ENCODE data around the gene XIRP2.

Gene XIRP2

DNA sequence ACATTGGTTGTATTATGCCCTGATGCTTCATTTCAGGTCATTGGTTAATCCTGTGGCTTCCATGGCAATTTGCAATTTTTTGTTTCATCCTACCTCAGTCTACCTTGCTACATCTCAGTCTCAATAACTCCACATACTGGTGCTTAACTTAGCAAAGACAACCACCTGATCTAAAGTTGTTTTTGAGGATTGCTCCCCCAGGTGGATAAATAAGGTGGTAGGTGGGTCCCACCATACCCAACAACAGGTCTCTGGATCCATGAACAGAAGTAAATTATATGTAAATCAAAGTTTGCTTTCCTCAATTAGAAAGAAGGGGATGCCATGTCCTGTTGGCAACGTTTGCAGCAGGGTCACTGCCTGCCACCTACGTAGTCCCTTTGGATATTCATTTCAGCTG is 7.0 kb downstream of the XIRP2 start:
- no peak overlapping the region for H3K4me3 ChIP-seq (ENCODE audit: low read depth, low read length)
- TF ChIP-seq MYC (IDR thresholded peaks at IDR 0.05; ENCODE audit: low read depth, low read length) (no peak), POLR2A (IDR thresholded peaks at IDR 0.05; ENCODE audit: extremely low read depth, insufficient read length) (no peak), CTCF (IDR thresholded peaks at IDR 0.05; ENCODE audit: low read depth, low read length) (no peak)
- TF ChIP-seq, protein P1, sequence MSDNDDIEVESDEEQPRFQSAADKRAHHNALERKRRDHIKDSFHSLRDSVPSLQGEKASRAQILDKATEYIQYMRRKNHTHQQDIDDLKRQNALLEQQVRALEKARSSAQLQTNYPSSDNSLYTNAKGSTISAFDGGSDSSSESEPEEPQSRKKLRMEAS (IDR thresholded peaks at IDR 0.05; ENCODE audit: low read depth, low read length) = no peak
- no peak for DNase-seq (ENCODE audit: low read depth)

DNA sequence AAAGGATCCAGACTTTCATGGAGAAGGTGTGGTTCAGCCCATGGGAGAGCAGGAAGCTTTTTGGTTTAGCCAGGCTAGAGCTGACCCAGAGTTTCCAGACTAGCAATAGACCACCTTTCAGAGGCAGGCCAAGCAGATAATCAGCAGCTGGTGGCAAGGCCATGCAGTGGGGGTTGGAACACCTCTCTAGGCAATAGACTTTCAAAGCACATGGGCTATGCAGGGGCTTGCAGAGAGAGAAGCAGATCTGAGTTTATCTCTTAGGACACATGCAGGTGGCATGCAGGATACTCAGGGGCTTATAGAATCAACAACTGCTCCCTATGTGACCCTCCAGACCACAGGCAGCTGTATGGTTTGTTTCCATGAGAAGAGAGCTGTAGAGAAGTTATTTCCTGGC is 9.4 kb downstream of the XIRP2 start:
- no peak for DNase-seq (ENCODE audit: low read depth)
- no peak overlapping the region for H3K4me3 ChIP-seq (ENCODE audit: low read depth, low read length)
- no peak for TF ChIP-seq MYC (IDR thresholded peaks at IDR 0.05; ENCODE audit: low read depth, low read length)

DNA sequence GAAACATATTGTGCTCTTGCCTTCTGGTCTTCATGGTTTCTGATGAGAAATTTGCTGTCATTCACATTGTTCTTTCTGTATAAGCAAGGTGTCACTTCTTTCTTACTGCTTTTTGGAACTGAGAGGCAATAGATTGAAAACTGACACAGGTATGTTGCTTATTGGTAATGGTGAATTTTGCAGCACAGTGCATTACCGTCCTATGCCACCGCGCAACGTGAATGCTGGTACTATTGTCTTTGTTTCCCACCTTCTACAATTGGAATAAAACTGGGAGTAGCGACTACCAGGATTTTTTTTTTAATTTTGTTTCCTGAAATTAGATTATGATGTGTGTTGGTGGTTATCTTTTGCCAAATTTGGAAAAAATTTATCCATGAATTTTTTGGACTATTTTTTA is 11.4 kb downstream of the XIRP2 start:
- no peak for DNase-seq (ENCODE audit: low read depth)

DNA sequence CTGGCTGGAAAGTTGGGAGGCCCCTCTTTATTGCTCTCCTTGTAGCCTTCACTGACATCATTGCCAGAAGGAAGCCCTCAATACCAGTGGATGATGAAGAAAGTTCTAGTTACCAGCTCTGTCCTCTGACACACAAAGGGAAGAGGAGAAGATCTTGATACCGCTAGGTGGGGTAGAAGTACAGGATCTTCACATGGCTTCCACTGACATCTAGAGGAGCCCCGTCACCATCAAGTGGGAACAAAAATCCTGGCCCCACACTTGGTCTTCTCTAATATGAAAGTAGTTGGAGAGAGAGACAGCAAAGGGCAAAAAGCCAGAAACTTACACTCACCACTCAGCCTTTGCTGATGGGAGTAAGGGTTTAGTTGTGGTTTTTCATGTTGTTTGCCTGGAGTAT is 12.4 kb downstream of the XIRP2 start:
- TF ChIP-seq POLR2A (IDR thresholded peaks at IDR 0.05; ENCODE audit: extremely low read depth, insufficient read length) (no peak), CTCF (IDR thresholded peaks at IDR 0.05; ENCODE audit: low read depth, low read length) (peak; percentile 13)
- TF ChIP-seq, protein P1 (IDR thresholded peaks at IDR 0.05; ENCODE audit: low read depth, low read length) = no peak
- peak; percentile 30 for DNase-seq (ENCODE audit: low read depth)
- H3K4me3 ChIP-seq (ENCODE audit: low read depth, low read length) = no peak overlapping the region

More for the DNA sequence above, 11.4 kb downstream of the XIRP2 start:
- no peak overlapping the region for H3K4me3 ChIP-seq (ENCODE audit: low read depth, low read length)
- TF ChIP-seq CTCF (IDR thresholded peaks at IDR 0.05; ENCODE audit: low read depth, low read length) = no peak
- TF ChIP-seq POLR2A (IDR thresholded peaks at IDR 0.05; ENCODE audit: extremely low read depth, insufficient read length) = no peak
- no peak for TF ChIP-seq MYC (IDR thresholded peaks at IDR 0.05; ENCODE audit: low read depth, low read length)
- TF ChIP-seq, protein P1 (IDR thresholded peaks at IDR 0.05; ENCODE audit: low read depth, low read length) = no peak

DNA sequence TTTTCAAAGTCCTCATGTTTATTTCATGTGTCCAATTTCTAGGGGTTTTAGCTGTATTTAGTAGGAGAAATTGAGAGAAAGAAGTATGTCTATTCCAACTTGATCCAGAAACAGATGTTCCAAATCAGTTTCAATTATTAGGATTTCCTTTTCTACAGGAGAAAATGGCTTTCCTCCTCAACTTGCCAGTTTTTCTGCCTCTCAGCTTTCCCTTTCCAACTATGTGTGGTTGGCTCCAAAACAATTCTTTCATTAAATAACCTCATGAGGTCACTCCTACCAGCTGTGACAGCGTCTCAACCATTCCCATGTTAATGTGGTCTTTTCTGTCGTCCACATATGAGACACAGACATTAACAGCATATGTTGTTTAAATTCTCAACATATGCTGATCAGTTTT is 13.1 kb downstream of the XIRP2 start:
- TF ChIP-seq POLR2A (IDR thresholded peaks at IDR 0.05; ENCODE audit: extremely low read depth, insufficient read length) = no peak
- TF ChIP-seq, protein P1 (IDR thresholded peaks at IDR 0.05; ENCODE audit: low read depth, low read length) = no peak
- no peak for TF ChIP-seq MYC (IDR thresholded peaks at IDR 0.05; ENCODE audit: low read depth, low read length)
- no peak for TF ChIP-seq CTCF (IDR thresholded peaks at IDR 0.05; ENCODE audit: low read depth, low read length)
- no peak for DNase-seq (ENCODE audit: low read depth)

DNA sequence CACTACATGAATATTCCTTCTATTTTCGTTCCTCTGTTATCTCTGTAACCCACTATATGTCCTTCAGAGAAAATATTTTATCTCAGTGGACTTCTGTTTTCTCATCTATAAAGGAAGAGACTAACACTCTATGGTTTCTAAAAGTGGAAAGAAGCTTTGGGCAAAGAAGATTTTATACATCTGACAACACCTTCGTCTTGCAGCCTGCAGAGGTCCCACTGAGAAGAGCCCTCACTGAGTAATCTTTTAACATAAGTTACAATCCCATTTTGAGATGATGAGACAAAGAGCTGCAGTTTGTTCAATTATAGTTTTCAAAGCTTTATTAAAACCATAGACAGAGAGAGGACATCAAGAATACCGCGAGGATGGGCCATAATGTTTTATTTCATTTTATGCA is 28.7 kb downstream of the XIRP2 start:
- H3K4me3 ChIP-seq (ENCODE audit: low read depth, low read length) = no peak overlapping the region
- no peak for DNase-seq (ENCODE audit: low read depth)
- TF ChIP-seq, protein P1 (IDR thresholded peaks at IDR 0.05; ENCODE audit: low read depth, low read length) = no peak
- TF ChIP-seq POLR2A (IDR thresholded peaks at IDR 0.05; ENCODE audit: extremely low read depth, insufficient read length) (no peak), CTCF (IDR thresholded peaks at IDR 0.05; ENCODE audit: low read depth, low read length) (no peak)

More for the DNA sequence above, 13.1 kb downstream of the XIRP2 start:
- no peak overlapping the region for H3K4me3 ChIP-seq (ENCODE audit: low read depth, low read length)
